HepG2 (cell line): ENCODE data around the gene MCM10. TPM values are rescaled to one million over a fixed set of nuclear protein-coding genes. Genes with fewer than 3 reads are reported as not detected.

ENCODE experiments used
- DNMT3B ChIP-seq: conservative IDR thresholded peaks from 2 replicates; pipeline ENCODE4 v1.6.1; 2016; ENCODE audit warnings: missing biosample characterization, control low read depth
- KLF11 ChIP-seq: IDR thresholded peaks from 2 replicates; pipeline ENCODE4 v1.6.1; 2016; ENCODE audit warnings: missing compliant biosample characterization
- NFKB2 ChIP-seq: sonication (generic); formaldehyde crosslinking; IDR thresholded peaks from 2 replicates; pipeline ENCODE4 v1.4.0; 2020; ENCODE audit warnings: missing genetic modification reagents, borderline replicate concordance
- SIN3B ChIP-seq: fragments of 150-350 bp; IDR thresholded peaks from 2 replicates; pipeline ENCODE4 v1.6.1; 2014; ENCODE audit warnings: low read length
- ZNF292 ChIP-seq: sonication (generic); formaldehyde crosslinking; IDR thresholded peaks from 2 replicates; pipeline ENCODE4 v1.8.1; 2022; ENCODE audit warnings: mild to moderate bottlenecking, low read depth, missing genetic modification reagents, borderline replicate concordance
- polyA plus RNA-seq, 8 experiments: library from polyadenylated mRNA; depleted of rRNA in 3 of 8; stranded (reverse) in 7 of 8; unstranded in 1 of 8; fragments of >200 nt; fragmentation: Illumina TruSeq in 4 of 8; extraction: Trizol in 4 of 8; gene quantifications; 2 replicates each; pipeline versions ENCODE4 v1.2.1 to v1.2.3, GENCODE V29; 2011 to 2016; ENCODE audit warnings: low read depth in 4 of 8, missing spikeins in 1 of 8, mixed read lengths in 1 of 8; ENCODE audit not compliant: insufficient read depth in 1 of 8
- total RNA-seq, 5 experiments: library from RNA; depleted of rRNA; stranded (reverse); fragments of >200 nt; fragmentation: Illumina TruSeq; extraction: Trizol; gene quantifications; 2 replicates each; pipeline ENCODE4 v1.2.3, GENCODE V29; 2016; ENCODE audit warnings: low read depth in 1 of 5
- TF ChIP-seq, protein P1 (sequence below): sonication (generic); formaldehyde crosslinking; IDR thresholded peaks from 2 replicates; pipeline ENCODE4 v1.4.0; 2020; ENCODE audit warnings: missing genetic modification reagents, mild to moderate bottlenecking, borderline replicate concordance
- TF ChIP-seq, protein P2 (sequence below): sonication (generic); formaldehyde crosslinking; IDR thresholded peaks from 2 replicates; pipeline ENCODE4 v1.5.1; 2020; ENCODE audit warnings: mild to moderate bottlenecking, missing genetic modification reagents, moderate library complexity
- TF ChIP-seq, protein P3 (sequence below): sonication (generic); formaldehyde crosslinking; IDR thresholded peaks from 2 replicates; pipeline ENCODE4 v1.8.1; 2023; ENCODE audit warnings: mild to moderate bottlenecking, moderate library complexity, missing genetic modification reagents
- TF ChIP-seq, protein P4 (sequence below): IDR thresholded peaks from 2 replicates; pipeline ENCODE4 v1.6.1; 2016; ENCODE audit warnings: missing biosample characterization, missing genetic modification reagents, low read depth
- TF ChIP-seq, protein P5 (sequence below): sonication (generic); formaldehyde crosslinking; IDR thresholded peaks from 2 replicates; pipeline ENCODE4 v1.4.0; 2020; ENCODE audit warnings: mild to moderate bottlenecking, missing genetic modification reagents
- TF ChIP-seq, protein P6 (sequence below): IDR thresholded peaks from 2 replicates; pipeline ENCODE4 v1.6.1; 2018; ENCODE audit warnings: missing genetic modification reagents, mild to moderate bottlenecking, missing compliant biosample characterization
- TF ChIP-seq, protein P7 (sequence below): sonication (generic); formaldehyde crosslinking; IDR thresholded peaks from 2 replicates; pipeline ENCODE4 v1.8.1; 2023; ENCODE audit warnings: mild to moderate bottlenecking, missing genetic modification reagents

Gene MCM10
- total and polyA plus RNA-seq, 2 of the 13 experiments (the other 11 are each of a cell fraction or from before 2014, with no cell fraction given): 2.8 to 31.3 TPM

DNA sequence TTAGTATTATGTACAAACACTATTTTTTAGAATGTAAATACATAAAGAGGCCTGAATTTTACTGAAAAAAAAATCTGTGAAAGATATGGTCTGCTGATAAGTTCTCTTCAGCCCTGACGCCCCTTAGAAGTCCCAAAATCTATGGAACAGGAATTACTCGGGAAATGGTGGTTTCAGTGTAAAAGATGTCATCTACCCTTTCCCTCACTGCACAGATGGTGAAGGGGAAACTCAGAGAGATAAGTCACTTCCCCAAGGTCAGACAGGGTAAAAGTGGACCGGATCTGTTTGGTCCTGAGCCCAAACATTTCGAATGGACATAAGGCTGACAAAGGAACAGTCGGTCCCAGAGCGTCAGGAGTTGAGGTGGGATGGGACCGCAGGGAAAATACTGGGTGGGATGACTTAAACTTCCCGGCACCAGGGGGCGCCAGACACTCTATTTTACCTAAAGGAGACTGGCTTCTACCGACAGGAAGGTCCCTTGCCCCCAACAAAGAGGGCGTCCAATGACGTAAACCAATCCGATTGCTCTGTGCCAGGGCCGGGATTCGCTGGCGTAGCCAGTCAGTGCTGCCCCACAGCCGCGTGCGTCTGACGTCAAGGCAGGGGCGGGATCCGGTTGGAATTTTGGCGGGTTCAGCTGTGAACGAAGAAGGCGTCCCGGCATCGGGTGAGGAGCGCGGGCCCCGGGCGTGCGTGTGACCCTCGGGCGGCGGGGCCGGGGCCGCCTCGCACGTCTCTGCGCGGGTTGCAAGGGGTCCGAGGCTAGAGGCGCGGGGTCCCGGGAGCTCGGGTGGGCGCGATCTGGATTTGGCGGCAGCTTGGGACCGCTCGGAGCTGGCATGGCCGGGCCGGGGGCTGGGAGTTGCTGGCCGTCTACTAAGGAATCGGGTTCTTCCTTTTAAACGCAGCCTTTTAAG lies at the start of gene MCM10 (continued):
- TF ChIP-seq, protein P1, sequence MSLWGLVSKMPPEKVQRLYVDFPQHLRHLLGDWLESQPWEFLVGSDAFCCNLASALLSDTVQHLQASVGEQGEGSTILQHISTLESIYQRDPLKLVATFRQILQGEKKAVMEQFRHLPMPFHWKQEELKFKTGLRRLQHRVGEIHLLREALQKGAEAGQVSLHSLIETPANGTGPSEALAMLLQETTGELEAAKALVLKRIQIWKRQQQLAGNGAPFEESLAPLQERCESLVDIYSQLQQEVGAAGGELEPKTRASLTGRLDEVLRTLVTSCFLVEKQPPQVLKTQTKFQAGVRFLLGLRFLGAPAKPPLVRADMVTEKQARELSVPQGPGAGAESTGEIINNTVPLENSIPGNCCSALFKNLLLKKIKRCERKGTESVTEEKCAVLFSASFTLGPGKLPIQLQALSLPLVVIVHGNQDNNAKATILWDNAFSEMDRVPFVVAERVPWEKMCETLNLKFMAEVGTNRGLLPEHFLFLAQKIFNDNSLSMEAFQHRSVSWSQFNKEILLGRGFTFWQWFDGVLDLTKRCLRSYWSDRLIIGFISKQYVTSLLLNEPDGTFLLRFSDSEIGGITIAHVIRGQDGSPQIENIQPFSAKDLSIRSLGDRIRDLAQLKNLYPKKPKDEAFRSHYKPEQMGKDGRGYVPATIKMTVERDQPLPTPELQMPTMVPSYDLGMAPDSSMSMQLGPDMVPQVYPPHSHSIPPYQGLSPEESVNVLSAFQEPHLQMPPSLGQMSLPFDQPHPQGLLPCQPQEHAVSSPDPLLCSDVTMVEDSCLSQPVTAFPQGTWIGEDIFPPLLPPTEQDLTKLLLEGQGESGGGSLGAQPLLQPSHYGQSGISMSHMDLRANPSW: 0 out of 2 replicates have a peak, but pooled peaks have one; percentile 36
- TF ChIP-seq SIN3B (peak; percentile 92), NFKB2 (CRISPR knock-in tag) (peak; percentile 59; the same call in 1 of the 2 replicates), ZNF292 (CRISPR knock-in tag) (no peak), DNMT3B (CRISPR knock-in tag) (no peak), KLF11 (CRISPR knock-in tag) (peak; percentile 28; the same call in 1 of the 2 replicates)
- TF ChIP-seq, protein P2, sequence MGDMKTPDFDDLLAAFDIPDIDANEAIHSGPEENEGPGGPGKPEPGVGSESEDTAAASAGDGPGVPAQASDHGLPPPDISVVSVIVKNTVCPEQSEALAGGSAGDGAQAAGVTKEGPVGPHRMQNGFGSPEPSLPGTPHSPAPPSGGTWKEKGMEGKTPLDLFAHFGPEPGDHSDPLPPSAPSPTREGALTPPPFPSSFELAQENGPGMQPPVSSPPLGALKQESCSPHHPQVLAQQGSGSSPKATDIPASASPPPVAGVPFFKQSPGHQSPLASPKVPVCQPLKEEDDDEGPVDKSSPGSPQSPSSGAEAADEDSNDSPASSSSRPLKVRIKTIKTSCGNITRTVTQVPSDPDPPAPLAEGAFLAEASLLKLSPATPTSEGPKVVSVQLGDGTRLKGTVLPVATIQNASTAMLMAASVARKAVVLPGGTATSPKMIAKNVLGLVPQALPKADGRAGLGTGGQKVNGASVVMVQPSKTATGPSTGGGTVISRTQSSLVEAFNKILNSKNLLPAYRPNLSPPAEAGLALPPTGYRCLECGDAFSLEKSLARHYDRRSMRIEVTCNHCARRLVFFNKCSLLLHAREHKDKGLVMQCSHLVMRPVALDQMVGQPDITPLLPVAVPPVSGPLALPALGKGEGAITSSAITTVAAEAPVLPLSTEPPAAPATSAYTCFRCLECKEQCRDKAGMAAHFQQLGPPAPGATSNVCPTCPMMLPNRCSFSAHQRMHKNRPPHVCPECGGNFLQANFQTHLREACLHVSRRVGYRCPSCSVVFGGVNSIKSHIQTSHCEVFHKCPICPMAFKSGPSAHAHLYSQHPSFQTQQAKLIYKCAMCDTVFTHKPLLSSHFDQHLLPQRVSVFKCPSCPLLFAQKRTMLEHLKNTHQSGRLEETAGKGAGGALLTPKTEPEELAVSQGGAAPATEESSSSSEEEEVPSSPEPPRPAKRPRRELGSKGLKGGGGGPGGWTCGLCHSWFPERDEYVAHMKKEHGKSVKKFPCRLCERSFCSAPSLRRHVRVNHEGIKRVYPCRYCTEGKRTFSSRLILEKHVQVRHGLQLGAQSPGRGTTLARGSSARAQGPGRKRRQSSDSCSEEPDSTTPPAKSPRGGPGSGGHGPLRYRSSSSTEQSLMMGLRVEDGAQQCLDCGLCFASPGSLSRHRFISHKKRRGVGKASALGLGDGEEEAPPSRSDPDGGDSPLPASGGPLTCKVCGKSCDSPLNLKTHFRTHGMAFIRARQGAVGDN (CRISPR knock-in tag): peak; percentile 87
- TF ChIP-seq, protein P3, sequence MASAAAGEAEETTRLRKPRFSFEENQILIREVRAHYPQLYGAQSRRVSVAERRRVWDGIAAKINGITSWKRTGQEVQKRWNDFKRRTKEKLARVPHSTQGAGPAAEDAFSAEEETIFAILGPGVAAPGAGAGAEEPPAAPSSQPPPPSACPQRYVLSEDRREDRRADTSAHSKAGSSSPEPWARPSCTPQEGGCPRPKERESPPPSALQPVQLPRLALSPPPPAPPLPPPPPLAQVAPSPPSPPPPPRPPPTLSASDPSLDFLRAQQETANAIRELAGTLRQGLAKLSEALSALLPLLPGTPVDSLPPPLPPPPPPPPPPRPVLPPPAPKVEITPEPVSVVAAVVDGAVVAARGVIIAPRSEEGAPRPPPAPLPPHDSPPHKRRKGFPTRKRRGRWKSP: 0 out of 2 replicates have a peak, but pooled peaks have one; percentile 32
- TF ChIP-seq, protein P4, sequence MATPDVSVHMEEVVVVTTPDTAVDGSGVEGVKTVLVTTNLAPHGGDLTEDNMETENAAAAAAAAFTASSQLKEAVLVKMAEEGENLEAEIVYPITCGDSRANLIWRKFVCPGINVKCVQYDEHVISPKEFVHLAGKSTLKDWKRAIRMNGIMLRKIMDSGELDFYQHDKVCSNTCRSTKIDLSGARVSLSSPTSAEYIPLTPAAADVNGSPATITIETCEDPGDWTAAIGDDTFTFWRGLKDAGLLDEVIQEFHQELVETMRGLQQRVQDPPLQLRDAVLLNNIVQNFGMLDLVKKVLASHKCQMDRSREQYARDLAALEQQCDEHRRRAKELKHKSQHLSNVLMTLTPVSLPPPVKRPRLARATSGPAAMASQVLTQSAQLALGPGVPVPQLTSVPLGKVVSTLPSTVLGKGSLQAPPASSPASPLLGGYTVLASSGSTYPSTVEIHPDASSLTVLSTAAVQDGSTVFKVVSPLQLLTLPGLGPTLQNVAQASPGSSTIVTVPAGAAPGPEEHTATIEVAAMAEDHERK (CRISPR knock-in tag): peak; percentile 93
- TF ChIP-seq, protein P5, sequence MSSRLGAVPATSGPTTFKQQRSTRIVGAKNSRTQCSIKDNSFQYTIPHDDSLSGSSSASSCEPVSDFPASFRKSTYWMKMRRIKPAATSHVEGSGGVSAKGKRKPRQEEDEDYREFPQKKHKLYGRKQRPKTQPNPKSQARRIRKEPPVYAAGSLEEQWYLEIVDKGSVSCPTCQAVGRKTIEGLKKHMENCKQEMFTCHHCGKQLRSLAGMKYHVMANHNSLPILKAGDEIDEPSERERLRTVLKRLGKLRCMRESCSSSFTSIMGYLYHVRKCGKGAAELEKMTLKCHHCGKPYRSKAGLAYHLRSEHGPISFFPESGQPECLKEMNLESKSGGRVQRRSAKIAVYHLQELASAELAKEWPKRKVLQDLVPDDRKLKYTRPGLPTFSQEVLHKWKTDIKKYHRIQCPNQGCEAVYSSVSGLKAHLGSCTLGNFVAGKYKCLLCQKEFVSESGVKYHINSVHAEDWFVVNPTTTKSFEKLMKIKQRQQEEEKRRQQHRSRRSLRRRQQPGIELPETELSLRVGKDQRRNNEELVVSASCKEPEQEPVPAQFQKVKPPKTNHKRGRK (CRISPR knock-in tag): no peak
- TF ChIP-seq, protein P6, sequence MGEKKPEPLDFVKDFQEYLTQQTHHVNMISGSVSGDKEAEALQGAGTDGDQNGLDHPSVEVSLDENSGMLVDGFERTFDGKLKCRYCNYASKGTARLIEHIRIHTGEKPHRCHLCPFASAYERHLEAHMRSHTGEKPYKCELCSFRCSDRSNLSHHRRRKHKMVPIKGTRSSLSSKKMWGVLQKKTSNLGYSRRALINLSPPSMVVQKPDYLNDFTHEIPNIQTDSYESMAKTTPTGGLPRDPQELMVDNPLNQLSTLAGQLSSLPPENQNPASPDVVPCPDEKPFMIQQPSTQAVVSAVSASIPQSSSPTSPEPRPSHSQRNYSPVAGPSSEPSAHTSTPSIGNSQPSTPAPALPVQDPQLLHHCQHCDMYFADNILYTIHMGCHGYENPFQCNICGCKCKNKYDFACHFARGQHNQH (CRISPR knock-in tag): peak; percentile 56; the same call in 1 of the 2 replicates
- TF ChIP-seq, protein P7, sequence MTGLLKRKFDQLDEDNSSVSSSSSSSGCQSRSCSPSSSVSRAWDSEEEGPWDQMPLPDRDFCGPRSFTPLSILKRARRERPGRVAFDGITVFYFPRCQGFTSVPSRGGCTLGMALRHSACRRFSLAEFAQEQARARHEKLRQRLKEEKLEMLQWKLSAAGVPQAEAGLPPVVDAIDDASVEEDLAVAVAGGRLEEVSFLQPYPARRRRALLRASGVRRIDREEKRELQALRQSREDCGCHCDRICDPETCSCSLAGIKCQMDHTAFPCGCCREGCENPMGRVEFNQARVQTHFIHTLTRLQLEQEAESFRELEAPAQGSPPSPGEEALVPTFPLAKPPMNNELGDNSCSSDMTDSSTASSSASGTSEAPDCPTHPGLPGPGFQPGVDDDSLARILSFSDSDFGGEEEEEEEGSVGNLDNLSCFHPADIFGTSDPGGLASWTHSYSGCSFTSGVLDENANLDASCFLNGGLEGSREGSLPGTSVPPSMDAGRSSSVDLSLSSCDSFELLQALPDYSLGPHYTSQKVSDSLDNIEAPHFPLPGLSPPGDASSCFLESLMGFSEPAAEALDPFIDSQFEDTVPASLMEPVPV (CRISPR knock-in tag): peak; percentile 84; the same call in 1 of the 2 replicates
